ENCODE measurements around the gene NKD1.

- TF ChIP-seq EZH2 (optimal IDR thresholded peaks at IDR 0.05; ENCODE audit: low read depth, low read length) = no peak
- TF ChIP-seq, protein P1, sequence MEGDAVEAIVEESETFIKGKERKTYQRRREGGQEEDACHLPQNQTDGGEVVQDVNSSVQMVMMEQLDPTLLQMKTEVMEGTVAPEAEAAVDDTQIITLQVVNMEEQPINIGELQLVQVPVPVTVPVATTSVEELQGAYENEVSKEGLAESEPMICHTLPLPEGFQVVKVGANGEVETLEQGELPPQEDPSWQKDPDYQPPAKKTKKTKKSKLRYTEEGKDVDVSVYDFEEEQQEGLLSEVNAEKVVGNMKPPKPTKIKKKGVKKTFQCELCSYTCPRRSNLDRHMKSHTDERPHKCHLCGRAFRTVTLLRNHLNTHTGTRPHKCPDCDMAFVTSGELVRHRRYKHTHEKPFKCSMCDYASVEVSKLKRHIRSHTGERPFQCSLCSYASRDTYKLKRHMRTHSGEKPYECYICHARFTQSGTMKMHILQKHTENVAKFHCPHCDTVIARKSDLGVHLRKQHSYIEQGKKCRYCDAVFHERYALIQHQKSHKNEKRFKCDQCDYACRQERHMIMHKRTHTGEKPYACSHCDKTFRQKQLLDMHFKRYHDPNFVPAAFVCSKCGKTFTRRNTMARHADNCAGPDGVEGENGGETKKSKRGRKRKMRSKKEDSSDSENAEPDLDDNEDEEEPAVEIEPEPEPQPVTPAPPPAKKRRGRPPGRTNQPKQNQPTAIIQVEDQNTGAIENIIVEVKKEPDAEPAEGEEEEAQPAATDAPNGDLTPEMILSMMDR (IDR thresholded peaks at IDR 0.05; ENCODE audit: low read length) = no peak
- TF ChIP-seq EZH2phosphoT487 (IDR thresholded peaks at IDR 0.05; ENCODE audit: low read length) = no peak
Measured at GRCh38 chr16:50505115-50505514, 43.1 kb upstream of the NKD1 start.

All from MM.1S (cell line).